ENCODE results near the gene CYB5R2. TPM values are rescaled to one million over a fixed set of nuclear protein-coding genes. Genes with fewer than 3 reads are reported as not detected.

CYB5R2 gene
- 10 to 100 TPM; 11.8 to 32.0 (median 20.7) TPM for total RNA-seq
- polyA plus RNA-seq, result 10 to 100 TPM; 17.6 to 23.5 TPM
- long read RNA-seq, donor 1, transcript CYB5R2-201 (9 exons, 1,254 nt), result major isoform, 25 of 81 reads
- long read RNA-seq, donor 1, partial matches to known transcripts, result 4 of 81 reads
- long read RNA-seq, donor 1, other reads (novel, unspliced or antisense), result 51 of 81 reads
- long read RNA-seq, donor 2, transcript CYB5R2-201 (9 exons, 1,254 nt), result major isoform, 6 of 37 reads
- long read RNA-seq, donor 2, transcript CYB5R2-212 (9 exons, 1,658 nt), result major isoform, 6 of 37 reads
- long read RNA-seq, donor 2, partial matches to known transcripts, result 20 of 37 reads
- long read RNA-seq, donor 2, other reads (novel, unspliced or antisense), result 0 of 37 reads
- long read RNA-seq, donor 3, partial matches to known transcripts, result 0 of 17 reads
- long read RNA-seq, donor 3, other reads (novel, unspliced or antisense), result 9 of 17 reads

DNA sequence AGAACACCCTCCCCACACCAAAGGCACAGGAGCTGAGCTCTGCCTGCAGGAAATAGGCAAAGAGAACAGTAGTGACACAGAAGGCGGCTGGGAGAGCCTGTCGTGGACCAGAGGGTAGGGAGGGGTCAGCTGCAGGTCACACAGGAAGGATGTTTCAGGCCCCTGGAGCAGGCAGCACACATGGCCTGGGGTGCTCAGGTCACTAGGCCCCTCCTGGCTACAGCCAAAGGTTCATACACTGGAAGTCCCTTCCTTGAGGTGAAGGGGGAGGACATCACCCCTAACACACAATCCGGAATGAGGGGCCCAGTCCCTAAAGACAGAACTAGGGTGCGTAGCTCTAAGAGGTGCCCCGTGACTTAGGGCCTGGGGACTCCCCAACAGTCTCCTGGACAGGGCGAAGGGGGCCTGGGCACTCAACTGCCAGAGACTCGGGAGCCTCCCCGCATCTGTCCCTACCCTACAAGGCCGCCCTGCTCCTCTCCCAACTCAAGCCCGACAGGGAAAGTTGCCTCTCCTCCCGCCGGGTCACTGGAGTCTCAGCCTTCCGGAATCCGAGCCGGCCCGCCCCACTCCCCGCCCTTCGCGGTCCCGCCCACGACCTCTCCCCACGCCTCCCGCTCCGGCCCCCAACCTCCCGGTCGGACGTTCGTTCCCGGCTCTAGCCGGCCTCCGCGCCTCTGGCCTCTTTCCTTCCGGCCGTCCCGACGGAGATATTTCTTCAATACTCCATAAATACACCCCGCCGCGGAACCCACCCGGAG lies at the start of gene CYB5R2:
Gene CYB5R2, minus strand, starts transcription at position 541 of the 764 bp plus-strand sequence. CDS start 675 bp downstream, outside the sequence.
- Histone ChIP-seq H3K9me3 (no peaks in the 10 kb centered on the region), H3K36me3 (no peaks in the 10 kb centered on the region), H3K4me1 (ENCODE audit: insufficient read depth) (peaks cover 6% of the 10 kb centered on the region), H3K4me3 (peak within 1 kb of the TSS; percentile 59), H3K27ac (peak within 1 kb of the TSS; percentile 63 to 75), H3K27me3 (no peaks in the 10 kb centered on the region)
- intact Hi-C loops (cut with DNase I), result no loop called here
- DNase-seq, result peak; percentile 81 to 90 (median 85)
- WGBS, 3 donors, result 8 to 15% (median 10%) methylated on average over 24 to 40 of the region's 40 CpGs
- peak; percentile 38 for TF ChIP-seq POLR2A (IDR thresholded peaks at IDR 0.05)
- no peak for TF ChIP-seq EP300 (IDR thresholded peaks at IDR 0.05)

DNA sequence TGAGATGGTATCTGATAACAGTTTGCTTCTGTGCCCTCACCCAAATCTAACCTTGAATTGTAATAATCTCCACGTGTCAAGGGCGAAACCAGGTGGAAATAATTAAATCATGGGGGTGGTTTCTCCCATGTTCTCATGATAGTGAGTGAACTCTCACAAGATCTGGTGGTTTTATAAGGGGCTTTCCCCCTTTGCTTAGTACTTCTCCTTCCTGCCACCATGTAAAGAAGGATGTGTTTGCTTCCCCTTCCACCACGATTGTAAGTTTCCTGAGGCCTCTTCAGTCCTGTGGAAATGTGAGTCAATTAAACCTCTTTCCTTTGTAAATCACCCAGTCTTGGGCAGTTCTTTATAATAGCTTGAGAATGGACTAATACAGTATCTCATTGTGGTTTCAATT lies 41.5 kb upstream of the CYB5R2 start:
- no peaks in the 10 kb centered on the region for H3K27me3 ChIP-seq
- intact Hi-C loops (cut with DNase I), result no loop called here
- WGBS, 3 donors, result 46 to 66% (median 60%) methylated on average over 3 of the region's 3 CpGs
- no peak for DNase-seq
- no peaks in the 10 kb centered on the region for H3K9me3 ChIP-seq
- H3K4me3 ChIP-seq, result no peak overlapping the region
- TF ChIP-seq EP300 (IDR thresholded peaks at IDR 0.05) (no peak), POLR2A (IDR thresholded peaks at IDR 0.05) (no peak)
- TF ChIP-seq, protein P1, sequence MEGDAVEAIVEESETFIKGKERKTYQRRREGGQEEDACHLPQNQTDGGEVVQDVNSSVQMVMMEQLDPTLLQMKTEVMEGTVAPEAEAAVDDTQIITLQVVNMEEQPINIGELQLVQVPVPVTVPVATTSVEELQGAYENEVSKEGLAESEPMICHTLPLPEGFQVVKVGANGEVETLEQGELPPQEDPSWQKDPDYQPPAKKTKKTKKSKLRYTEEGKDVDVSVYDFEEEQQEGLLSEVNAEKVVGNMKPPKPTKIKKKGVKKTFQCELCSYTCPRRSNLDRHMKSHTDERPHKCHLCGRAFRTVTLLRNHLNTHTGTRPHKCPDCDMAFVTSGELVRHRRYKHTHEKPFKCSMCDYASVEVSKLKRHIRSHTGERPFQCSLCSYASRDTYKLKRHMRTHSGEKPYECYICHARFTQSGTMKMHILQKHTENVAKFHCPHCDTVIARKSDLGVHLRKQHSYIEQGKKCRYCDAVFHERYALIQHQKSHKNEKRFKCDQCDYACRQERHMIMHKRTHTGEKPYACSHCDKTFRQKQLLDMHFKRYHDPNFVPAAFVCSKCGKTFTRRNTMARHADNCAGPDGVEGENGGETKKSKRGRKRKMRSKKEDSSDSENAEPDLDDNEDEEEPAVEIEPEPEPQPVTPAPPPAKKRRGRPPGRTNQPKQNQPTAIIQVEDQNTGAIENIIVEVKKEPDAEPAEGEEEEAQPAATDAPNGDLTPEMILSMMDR (IDR thresholded peaks at IDR 0.05), result no peak
- H3K36me3 ChIP-seq, result no peaks in the 10 kb centered on the region
- no peak overlapping the region for H3K27ac ChIP-seq
- no peaks in the 10 kb centered on the region for H3K4me1 ChIP-seq (ENCODE audit: insufficient read depth)

DNA sequence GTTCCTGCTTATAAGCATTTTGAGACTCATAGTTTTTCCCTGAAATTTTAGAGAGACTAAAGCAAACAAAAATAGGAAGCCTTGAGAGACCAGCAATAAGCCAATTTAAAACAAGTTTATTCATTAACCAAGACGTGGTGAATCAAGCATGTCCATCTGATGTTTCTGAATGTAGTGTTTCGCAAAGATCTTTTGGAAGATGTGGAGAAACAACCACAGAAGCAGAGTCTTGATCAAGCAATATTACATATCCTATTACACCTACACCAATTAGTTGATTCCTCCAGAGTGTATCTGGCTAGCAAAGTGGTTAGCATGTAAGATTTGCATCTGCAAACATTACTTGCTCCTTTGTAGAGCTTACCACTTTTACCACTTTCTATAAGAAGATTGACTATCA lies 33.1 kb upstream of the CYB5R2 start, which contains the start of gene OVCH2:
Gene OVCH2, minus strand, starts transcription at position 101 of the 400 bp plus-strand sequence. Its CDS starts 83 bp downstream, at position 18.
- no peak for TF ChIP-seq POLR2A (IDR thresholded peaks at IDR 0.05)
- TF ChIP-seq, protein P1 (IDR thresholded peaks at IDR 0.05), result no peak
- no peak for TF ChIP-seq EP300 (IDR thresholded peaks at IDR 0.05)
- no peak for DNase-seq
- Histone ChIP-seq H3K9me3 (no peaks in the 10 kb centered on the region), H3K4me1 (ENCODE audit: insufficient read depth) (no peaks in the 10 kb centered on the region), H3K27ac (no peak within 1 kb of the TSS), H3K4me3 (no peak within 1 kb of the TSS), H3K36me3 (no peaks in the 10 kb centered on the region), H3K27me3 (no peaks in the 10 kb centered on the region)
- 69 to 76% (median 70%) methylated on average over 2 of the region's 2 CpGs for WGBS, 3 donors
- intact Hi-C loops (cut with DNase I), result no loop called here

DNA sequence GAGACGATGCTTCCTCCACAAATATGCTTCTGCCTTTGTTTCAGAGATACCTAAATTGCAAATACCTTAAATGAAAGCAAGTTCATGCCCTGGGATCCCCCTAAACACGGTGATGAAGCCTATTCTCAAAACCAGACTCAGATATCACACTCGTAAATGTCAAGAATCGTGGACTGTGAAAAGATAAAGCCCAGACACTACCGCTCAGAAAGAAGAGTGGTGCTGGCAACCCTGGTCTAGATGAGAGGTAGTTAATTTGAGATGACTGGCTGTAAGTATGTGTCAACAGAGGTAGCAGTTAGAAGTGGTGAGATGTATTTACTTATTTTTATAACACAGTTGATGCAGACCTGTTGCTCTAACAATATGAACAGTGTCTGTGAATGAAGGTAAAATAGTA lies 30.4 kb upstream of the CYB5R2 start:
- H3K27ac ChIP-seq, result no peak overlapping the region
- H3K27me3 ChIP-seq, result no peaks in the 10 kb centered on the region
- 44 to 61% (median 46%) methylated on average over 5 of the region's 5 CpGs for WGBS, 3 donors
- H3K4me3 ChIP-seq, result no peak overlapping the region
- H3K4me1 ChIP-seq (ENCODE audit: insufficient read depth), result no peaks in the 10 kb centered on the region
- DNase-seq, result no peak
- TF ChIP-seq, protein P1 (IDR thresholded peaks at IDR 0.05), result no peak
- TF ChIP-seq POLR2A (IDR thresholded peaks at IDR 0.05) (no peak), EP300 (IDR thresholded peaks at IDR 0.05) (no peak)
- no peaks in the 10 kb centered on the region for H3K36me3 ChIP-seq
- intact Hi-C loops (cut with DNase I), result no loop called here
- H3K9me3 ChIP-seq, result no peaks in the 10 kb centered on the region
